Measurements from ENCODE around the gene C5orf63.
"Not testable (repeated sequence)": the region's sequence is repeated elsewhere in the genome, so short reads cannot be mapped to it uniquely, and the experiment has no call there.

C5orf63 gene

GRCh38 chr5:127025467-127025866 lies 47.8 kb downstream of the C5orf63 start:
- H3K36me3 ChIP-seq (ENCODE audit: control insufficient read depth in 2 of 2, insufficient read depth in 2 of 2, low read length in 2 of 2), result no peaks in the 10 kb centered on the region
- H3K9me3 ChIP-seq (ENCODE audit: control insufficient read depth in 2 of 2, low read length in 2 of 2), result no peaks in the 10 kb centered on the region
- peaks cover 3 to 6% of the 10 kb centered on the region in 2 donors for H3K4me1 ChIP-seq (ENCODE audit: control insufficient read depth in 2 of 2, insufficient read depth in 2 of 2, low read length in 2 of 2)
- H3K27me3 ChIP-seq (ENCODE audit: control insufficient read depth in 2 of 2, insufficient read depth in 2 of 2, low read length in 2 of 2), result no peaks in the 10 kb centered on the region
- no peak overlapping the region for H3K4me3 ChIP-seq (ENCODE audit: low read length in 2 of 2)
- H3K9ac ChIP-seq (ENCODE audit: low read depth in 1 of 2, low read length in 2 of 2), result no peak overlapping the region
- H3K27ac ChIP-seq (ENCODE audit: low read depth in 2 of 2, low read length in 2 of 2), result no peak overlapping the region

GRCh38 chr5:127024821-127025220 lies 48.5 kb downstream of the C5orf63 start:
- Histone ChIP-seq H3K27ac (ENCODE audit: low read depth in 2 of 2, low read length in 2 of 2) (no peak overlapping the region), H3K4me3 (ENCODE audit: low read length in 2 of 2) (no peak overlapping the region), H3K9me3 (ENCODE audit: control insufficient read depth in 2 of 2, low read length in 2 of 2) (no peaks in the 10 kb centered on the region), H3K36me3 (ENCODE audit: control insufficient read depth in 2 of 2, insufficient read depth in 2 of 2, low read length in 2 of 2) (no peaks in the 10 kb centered on the region), H3K9ac (ENCODE audit: low read depth in 1 of 2, low read length in 2 of 2) (no peak overlapping the region), H3K27me3 (ENCODE audit: control insufficient read depth in 2 of 2, insufficient read depth in 2 of 2, low read length in 2 of 2) (no peaks in the 10 kb centered on the region), H3K4me1 (ENCODE audit: control insufficient read depth in 2 of 2, insufficient read depth in 2 of 2, low read length in 2 of 2) (peaks cover 3 to 6% of the 10 kb centered on the region in 2 donors)

GRCh38 chr5:127023552-127024191 lies 49.6 kb downstream of the C5orf63 start:
- H3K27ac ChIP-seq (ENCODE audit: low read depth in 2 of 2, low read length in 2 of 2); H3K4me1 ChIP-seq (ENCODE audit: control insufficient read depth in 2 of 2, insufficient read depth in 2 of 2, low read length in 2 of 2); H3K9me3 ChIP-seq (ENCODE audit: control insufficient read depth in 2 of 2, low read length in 2 of 2); H3K36me3 ChIP-seq (ENCODE audit: control insufficient read depth in 2 of 2, insufficient read depth in 2 of 2, low read length in 2 of 2); H3K9ac ChIP-seq (ENCODE audit: low read depth in 1 of 2, low read length in 2 of 2); H3K27me3 ChIP-seq (ENCODE audit: control insufficient read depth in 2 of 2, insufficient read depth in 2 of 2, low read length in 2 of 2); H3K4me3 ChIP-seq (ENCODE audit: low read length in 2 of 2): not testable (repeated sequence)

GRCh38 chr5:127022846-127023245 lies 50.5 kb downstream of the C5orf63 start:
- Histone ChIP-seq H3K36me3 (ENCODE audit: control insufficient read depth in 2 of 2, insufficient read depth in 2 of 2, low read length in 2 of 2) (no peaks in the 10 kb centered on the region), H3K27me3 (ENCODE audit: control insufficient read depth in 2 of 2, insufficient read depth in 2 of 2, low read length in 2 of 2) (no peaks in the 10 kb centered on the region), H3K4me3 (ENCODE audit: low read length in 2 of 2) (no peak overlapping the region), H3K4me1 (ENCODE audit: control insufficient read depth in 2 of 2, insufficient read depth in 2 of 2, low read length in 2 of 2) (no peaks in the 10 kb centered on the region), H3K9me3 (ENCODE audit: control insufficient read depth in 2 of 2, low read length in 2 of 2) (no peaks in the 10 kb centered on the region), H3K27ac (ENCODE audit: low read depth in 2 of 2, low read length in 2 of 2) (no peak overlapping the region), H3K9ac (ENCODE audit: low read depth in 1 of 2, low read length in 2 of 2) (no peak overlapping the region)

- H3K27me3 ChIP-seq (ENCODE audit: control insufficient read depth in 2 of 2, insufficient read depth in 2 of 2, low read length in 2 of 2), result no peaks in the 10 kb centered on the region
- no peaks in the 10 kb centered on the region for H3K36me3 ChIP-seq (ENCODE audit: control insufficient read depth in 2 of 2, insufficient read depth in 2 of 2, low read length in 2 of 2)
Measured at GRCh38 chr5:127019928-127020327, 53.4 kb downstream of the C5orf63 start.

GRCh38 chr5:127016722-127017121 lies 56.6 kb downstream of the C5orf63 start:
- not testable (repeated sequence) for H3K4me3 ChIP-seq (ENCODE audit: low read length in 2 of 2); H3K36me3 ChIP-seq (ENCODE audit: control insufficient read depth in 2 of 2, insufficient read depth in 2 of 2, low read length in 2 of 2); H3K9ac ChIP-seq (ENCODE audit: low read depth in 1 of 2, low read length in 2 of 2); H3K27me3 ChIP-seq (ENCODE audit: control insufficient read depth in 2 of 2, insufficient read depth in 2 of 2, low read length in 2 of 2); H3K9me3 ChIP-seq (ENCODE audit: control insufficient read depth in 2 of 2, low read length in 2 of 2); H3K27ac ChIP-seq (ENCODE audit: low read depth in 2 of 2, low read length in 2 of 2)
- H3K4me1 ChIP-seq (ENCODE audit: control insufficient read depth in 2 of 2, insufficient read depth in 2 of 2, low read length in 2 of 2), result peaks cover 11 to 19% of the 10 kb centered on the region in 2 donors

More at GRCh38 chr5:127019928-127020327, 53.4 kb downstream of the C5orf63 start:
- no peak overlapping the region for H3K4me3 ChIP-seq (ENCODE audit: low read length in 2 of 2)
- H3K27ac ChIP-seq (ENCODE audit: low read depth in 2 of 2, low read length in 2 of 2), result no peak overlapping the region
- H3K4me1 ChIP-seq (ENCODE audit: control insufficient read depth in 2 of 2, insufficient read depth in 2 of 2, low read length in 2 of 2), result peaks cover 7% of the 10 kb centered on the region in 2 donors
- H3K9ac ChIP-seq (ENCODE audit: low read depth in 1 of 2, low read length in 2 of 2), result no peak overlapping the region
- no peaks in the 10 kb centered on the region for H3K9me3 ChIP-seq (ENCODE audit: control insufficient read depth in 2 of 2, low read length in 2 of 2)

GRCh38 chr5:127015716-127016115 lies 57.6 kb downstream of the C5orf63 start:
- Histone ChIP-seq H3K27me3 (ENCODE audit: control insufficient read depth in 2 of 2, insufficient read depth in 2 of 2, low read length in 2 of 2) (no peaks in the 10 kb centered on the region), H3K36me3 (ENCODE audit: control insufficient read depth in 2 of 2, insufficient read depth in 2 of 2, low read length in 2 of 2) (no peaks in the 10 kb centered on the region), H3K9ac (ENCODE audit: low read depth in 1 of 2, low read length in 2 of 2) (no peak overlapping the region), H3K9me3 (ENCODE audit: control insufficient read depth in 2 of 2, low read length in 2 of 2) (no peaks in the 10 kb centered on the region), H3K4me3 (ENCODE audit: low read length in 2 of 2) (no peak overlapping the region), H3K4me1 (ENCODE audit: control insufficient read depth in 2 of 2, insufficient read depth in 2 of 2, low read length in 2 of 2) (peaks cover 11 to 19% of the 10 kb centered on the region in 2 donors), H3K27ac (ENCODE audit: low read depth in 2 of 2, low read length in 2 of 2) (peak overlapping the region in 1 of 2 donors; percentile 9)

GRCh38 chr5:127014573-127014972 lies 58.7 kb downstream of the C5orf63 start:
- Histone ChIP-seq H3K27me3 (ENCODE audit: control insufficient read depth in 2 of 2, insufficient read depth in 2 of 2, low read length in 2 of 2) (no peaks in the 10 kb centered on the region), H3K4me1 (ENCODE audit: control insufficient read depth in 2 of 2, insufficient read depth in 2 of 2, low read length in 2 of 2) (peaks cover 16 to 20% of the 10 kb centered on the region in 2 donors), H3K4me3 (ENCODE audit: low read length in 2 of 2) (peak overlapping the region in 1 of 2 donors; percentile 35), H3K9ac (ENCODE audit: low read depth in 1 of 2, low read length in 2 of 2) (no peak overlapping the region), H3K27ac (ENCODE audit: low read depth in 2 of 2, low read length in 2 of 2) (peak overlapping the region; percentile 67 to 69), H3K9me3 (ENCODE audit: control insufficient read depth in 2 of 2, low read length in 2 of 2) (no peaks in the 10 kb centered on the region), H3K36me3 (ENCODE audit: control insufficient read depth in 2 of 2, insufficient read depth in 2 of 2, low read length in 2 of 2) (no peaks in the 10 kb centered on the region)

- Histone ChIP-seq H3K9me3 (ENCODE audit: control insufficient read depth in 2 of 2, low read length in 2 of 2) (no peaks in the 10 kb centered on the region), H3K4me3 (ENCODE audit: low read length in 2 of 2) (no peak overlapping the region), H3K36me3 (ENCODE audit: control insufficient read depth in 2 of 2, insufficient read depth in 2 of 2, low read length in 2 of 2) (no peaks in the 10 kb centered on the region), H3K9ac (ENCODE audit: low read depth in 1 of 2, low read length in 2 of 2) (no peak overlapping the region), H3K4me1 (ENCODE audit: control insufficient read depth in 2 of 2, insufficient read depth in 2 of 2, low read length in 2 of 2) (peaks cover 19 to 21% of the 10 kb centered on the region in 2 donors), H3K27ac (ENCODE audit: low read depth in 2 of 2, low read length in 2 of 2) (no peak overlapping the region), H3K27me3 (ENCODE audit: control insufficient read depth in 2 of 2, insufficient read depth in 2 of 2, low read length in 2 of 2) (no peaks in the 10 kb centered on the region)
Measured at GRCh38 chr5:127013407-127013806, 59.9 kb downstream of the C5orf63 start.

GRCh38 chr5:127012916-127013315 lies 60.4 kb downstream of the C5orf63 start:
- H3K27ac ChIP-seq (ENCODE audit: low read depth in 2 of 2, low read length in 2 of 2), result peak overlapping the region in 1 of 2 donors; percentile 8
- H3K9ac ChIP-seq (ENCODE audit: low read depth in 1 of 2, low read length in 2 of 2), result no peak overlapping the region
- H3K27me3 ChIP-seq (ENCODE audit: control insufficient read depth in 2 of 2, insufficient read depth in 2 of 2, low read length in 2 of 2), result no peaks in the 10 kb centered on the region

More at GRCh38 chr5:127012916-127013315, 60.4 kb downstream of the C5orf63 start:
- H3K9me3 ChIP-seq (ENCODE audit: control insufficient read depth in 2 of 2, low read length in 2 of 2), result no peaks in the 10 kb centered on the region
- no peak overlapping the region for H3K4me3 ChIP-seq (ENCODE audit: low read length in 2 of 2)
- peaks cover 19 to 21% of the 10 kb centered on the region in 2 donors for H3K4me1 ChIP-seq (ENCODE audit: control insufficient read depth in 2 of 2, insufficient read depth in 2 of 2, low read length in 2 of 2)
- H3K36me3 ChIP-seq (ENCODE audit: control insufficient read depth in 2 of 2, insufficient read depth in 2 of 2, low read length in 2 of 2), result no peaks in the 10 kb centered on the region

All from mucosa of rectum (tissue), 2 donors.